ENCODE measurements around the gene WNK2.

Gene WNK2

GRCh38 chr9:93326056-93326455 lies 142.1 kb downstream of the WNK2 start:
- H3K4me1 ChIP-seq (ENCODE audit: control insufficient read depth, insufficient read depth, low read length): no peaks in the 10 kb centered on the region
- H3K27ac ChIP-seq (ENCODE audit: extremely low read depth, low read depth, low read length): no peak overlapping the region
- CTCF ChIA-PET: interaction anchor here (1.0 kb wide), 1 partner anchor 14 kb away, joined by 3 read pairs; no protein-coding TSS in a partner anchor
- POLR2A ChIA-PET: no interaction called here
- H3K4me3 ChIP-seq (ENCODE audit: low read depth, low read length): no peak overlapping the region
- TF ChIP-seq YY2 (tag by site-specific recombination; IDR thresholded peaks at IDR 0.05) (no peak), HIC1 (tag by site-specific recombination; IDR thresholded peaks at IDR 0.05) (no peak), ZNF777 (tag by site-specific recombination; IDR thresholded peaks at IDR 0.05; ENCODE audit: borderline replicate concordance) (no peak), FEZF1 (tag by site-specific recombination; IDR thresholded peaks at IDR 0.05) (no peak), ZNF324 (tag by site-specific recombination; IDR thresholded peaks at IDR 0.05) (no peak), EGR2 (tag by site-specific recombination; IDR thresholded peaks at IDR 0.05; ENCODE audit: low read depth) (no peak), ZNF76 (tag by site-specific recombination; IDR thresholded peaks at IDR 0.05; ENCODE audit: borderline replicate concordance, low read depth) (no peak), HOXD13 (CRISPR knock-in tag; IDR thresholded peaks at IDR 0.05; ENCODE audit: borderline replicate concordance) (no peak), ZNF549 (tag by site-specific recombination; IDR thresholded peaks at IDR 0.05) (no peak), ZNF155 (tag by site-specific recombination; IDR thresholded peaks at IDR 0.05) (no peak), ZNF561 (tag by site-specific recombination; IDR thresholded peaks at IDR 0.05; ENCODE audit: borderline replicate concordance) (no peak), ELK4 (IDR thresholded peaks at IDR 0.05; ENCODE audit: borderline replicate concordance, low read depth, low read length) (no peak), GLIS1 (tag by site-specific recombination; IDR thresholded peaks at IDR 0.05) (no peak), SCRT1 (tag by site-specific recombination; IDR thresholded peaks at IDR 0.05; ENCODE audit: borderline replicate concordance) (no peak), ZNF792 (tag by site-specific recombination; IDR thresholded peaks at IDR 0.05) (no peak), ZNF175 (tag by site-specific recombination; IDR thresholded peaks at IDR 0.05) (no peak)
- no peaks in the 10 kb centered on the region for H3K9me3 ChIP-seq (ENCODE audit: control insufficient read depth, insufficient read depth, low read depth, low read length)
- no peaks in the 10 kb centered on the region for H3K36me3 ChIP-seq (ENCODE audit: control insufficient read depth in 2 of 2, insufficient read depth in 1 of 2, low read length in 2 of 2)

GRCh38 chr9:93326654-93327053 lies 142.7 kb downstream of the WNK2 start:
- ChIA-PET POLR2A (no interaction called here), CTCF (interaction anchor here (1.0 to 1.1 kb wide), 2 partner anchors 15 to 240 kb away, joined by 3 to 5 read pairs; no protein-coding TSS in a partner anchor)
- Histone ChIP-seq H3K4me1 (ENCODE audit: control insufficient read depth, insufficient read depth, low read length) (no peaks in the 10 kb centered on the region), H3K9me3 (ENCODE audit: control insufficient read depth, insufficient read depth, low read depth, low read length) (no peaks in the 10 kb centered on the region), H3K27ac (ENCODE audit: extremely low read depth, low read depth, low read length) (no peak overlapping the region), H3K4me3 (ENCODE audit: low read depth, low read length) (no peak overlapping the region), H3K36me3 (ENCODE audit: control insufficient read depth in 2 of 2, insufficient read depth in 1 of 2, low read length in 2 of 2) (no peaks in the 10 kb centered on the region)
- TF ChIP-seq HOXA7 (CRISPR knock-in tag; IDR thresholded peaks at IDR 0.05; ENCODE audit: borderline replicate concordance): no peak
- TF ChIP-seq ZNF214 (tag by site-specific recombination; IDR thresholded peaks at IDR 0.05; ENCODE audit: borderline replicate concordance): no peak
- no peak for TF ChIP-seq HOXD13 (CRISPR knock-in tag; IDR thresholded peaks at IDR 0.05; ENCODE audit: borderline replicate concordance)
- TF ChIP-seq ZNF114 (tag by site-specific recombination; IDR thresholded peaks at IDR 0.05): no peak
- TF ChIP-seq ZNF266 (tag by site-specific recombination; IDR thresholded peaks at IDR 0.05; ENCODE audit: low read depth): no peak
- TF ChIP-seq TSHZ1 (tag by site-specific recombination; IDR thresholded peaks at IDR 0.05; ENCODE audit: borderline replicate concordance): no peak
- no peak for TF ChIP-seq BCL6B (tag by site-specific recombination; IDR thresholded peaks at IDR 0.05)
- TF ChIP-seq ZNF704 (tag by site-specific recombination; IDR thresholded peaks at IDR 0.05): no peak

Data from HEK293 (cell line).